Ovary (tissue), 9 donors: Measurements from ENCODE around the gene PDE4D. TPM values are rescaled to one million over a fixed set of nuclear protein-coding genes. Genes with fewer than 3 reads are reported as not detected.

Experiments
- DNase-seq, 5 donors: peaks; one replicate each; pipeline ENCODE4 v3.0.0-alpha.2; 2019 to 2020
- H3K27ac ChIP-seq, 2 donors: fragments of 200-600 bp; one replicate each; pipeline versions ENCODE4 v1.5.1 to v1.8.0; 2019 to 2022
- H3K27me3 ChIP-seq: fragments of 200-600 bp; one replicate; pipeline ENCODE4 v1.8.0; 2022
- H3K36me3 ChIP-seq: fragments of 200-600 bp; sonication (generic); one replicate; pipeline ENCODE4 v1.5.1; 2019
- H3K4me1 ChIP-seq: one replicate; pipeline ENCODE4 v1.8.1; 2013; ENCODE audit warnings: mild to moderate bottlenecking, moderate library complexity; ENCODE audit not compliant: insufficient read depth
- H3K4me3 ChIP-seq: fragments of 200-600 bp; sonication (generic); one replicate; pipeline ENCODE4 v1.5.1; 2017
- H3K9me3 ChIP-seq, 2 donors: fragments of 200-600 bp in 1 of 2; sonication (generic) in 1 of 2; one replicate each; pipeline versions ENCODE4 v1.5.1 to v1.8.1; 2013 to 2019; ENCODE audit warnings: mild to moderate bottlenecking in 1 of 2, moderate library complexity in 1 of 2
- EP300 ChIP-seq: sonication (generic); formaldehyde crosslinking; IDR thresholded peaks from one replicate; pipeline ENCODE4 v1.6.1; 2017; ENCODE audit warnings: antibody characterized with exemption
- POLR2A ChIP-seq: fragments of 450-650 bp; IDR thresholded peaks from one replicate; pipeline ENCODE4 v1.6.1; 2017; ENCODE audit warnings: antibody characterized with exemption, mild to moderate bottlenecking, moderate library complexity
- WGBS, 3 donors: extraction: QIAGEN DNeasy Blood & Tissue Kit in 1 of 3; methylation state at CpG; one replicate each; pipeline versions ENCODE4 v1.1.5 to v1.1.7; 2013 to 2017; 5-methylcytosine and 5-hydroxymethylcytosine counted together
- intact Hi-C, 4 donors: fragments of 100-400 bp; cut with DNase I; formaldehyde crosslinking; loops; one replicate each; pipeline versions ENCODE4 v1.11.0 to v1.15.1; 2022 to 2023
- polyA plus RNA-seq, 2 donors: library from polyadenylated mRNA; stranded (reverse); fragments of 200-250 nt in 1 of 2; fragments of 350-450 nt in 1 of 2; fragmentation: Illumina TruSeq in 1 of 2; extraction: RNeasy Lipid Tissue Mini Kit (QIAGEN cat#74804) in 1 of 2; gene quantifications; one replicate each; pipeline ENCODE4 v1.2.3, GENCODE V29; 2013 to 2014
- total RNA-seq, 7 donors: library from RNA; depleted of rRNA in 2 of 7; stranded (reverse); fragments of >200 nt in 2 of 7; fragmentation: NEBNext Ultra II Directional in 3 of 7; extraction: Animal tissue kit (Norgen Biotek cat#: 25700) in 3 of 7; gene quantifications; one replicate each; pipeline versions ENCODE4 v1.1.0 to v1.2.4, GENCODE V29; 2016 to 2023
- TF ChIP-seq, protein P1 (sequence below), 3 donors: fragments of 450-650 bp in 2 of 3; fragments of 200-600 bp in 1 of 3; IDR thresholded peaks; one replicate each; pipeline versions ENCODE4 v1.5.1 to v1.8.0; 2016 to 2022; ENCODE audit warnings: antibody characterized with exemption in 3 of 3, mild to moderate bottlenecking in 1 of 3
- donor health status: DM: no; HTN: no; CAD: no; lungs with moderate emphysema.
- donor health status: DM: no; HTN: no; CAD: no.
- donor health status: Bipolar disorder and iron deficiency.
- donor health status: DM: yes; HTN: yes; CAD: no.
- donor health status: DM: no; HTN: no; CAD: no.
- donor health status: DM: yes; HTN: yes; CAD: no.

The PDE4D gene
- total and polyA plus RNA-seq, 9 donors, result 1.3 to 67.6 (median 8.4) TPM

DNA sequence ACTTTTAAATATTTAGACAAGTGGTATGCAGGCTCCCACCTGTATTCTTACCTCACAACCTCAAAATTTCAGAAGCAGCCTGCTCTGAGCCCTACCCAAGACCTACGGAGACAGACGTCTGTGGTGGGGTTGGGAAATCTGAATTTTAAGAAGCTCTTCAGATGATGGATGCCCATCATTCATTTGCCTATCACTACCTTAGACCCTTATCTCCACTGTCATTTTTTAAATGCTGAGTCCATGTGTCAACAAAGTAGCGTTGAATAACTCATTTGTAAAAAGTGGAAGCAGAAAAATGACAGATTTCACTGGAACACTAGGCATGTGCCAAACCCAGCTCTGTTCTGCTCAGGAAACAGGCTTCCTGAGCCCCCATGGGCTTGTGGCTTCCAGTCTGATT is 85.7 kb downstream of the PDE4D start:
- Histone ChIP-seq H3K27me3 (no peaks in the 10 kb centered on the region), H3K9me3 (no peaks in the 10 kb centered on the region), H3K27ac (no peak overlapping the region), H3K4me3 (no peak overlapping the region), H3K4me1 (no peaks in the 10 kb centered on the region), H3K36me3 (no peaks in the 10 kb centered on the region)
- 87 to 93% (median 90%) methylated on average over 3 of the region's 3 CpGs for WGBS, 3 donors
- intact Hi-C loops, result no loop called here
- TF ChIP-seq, protein P1, sequence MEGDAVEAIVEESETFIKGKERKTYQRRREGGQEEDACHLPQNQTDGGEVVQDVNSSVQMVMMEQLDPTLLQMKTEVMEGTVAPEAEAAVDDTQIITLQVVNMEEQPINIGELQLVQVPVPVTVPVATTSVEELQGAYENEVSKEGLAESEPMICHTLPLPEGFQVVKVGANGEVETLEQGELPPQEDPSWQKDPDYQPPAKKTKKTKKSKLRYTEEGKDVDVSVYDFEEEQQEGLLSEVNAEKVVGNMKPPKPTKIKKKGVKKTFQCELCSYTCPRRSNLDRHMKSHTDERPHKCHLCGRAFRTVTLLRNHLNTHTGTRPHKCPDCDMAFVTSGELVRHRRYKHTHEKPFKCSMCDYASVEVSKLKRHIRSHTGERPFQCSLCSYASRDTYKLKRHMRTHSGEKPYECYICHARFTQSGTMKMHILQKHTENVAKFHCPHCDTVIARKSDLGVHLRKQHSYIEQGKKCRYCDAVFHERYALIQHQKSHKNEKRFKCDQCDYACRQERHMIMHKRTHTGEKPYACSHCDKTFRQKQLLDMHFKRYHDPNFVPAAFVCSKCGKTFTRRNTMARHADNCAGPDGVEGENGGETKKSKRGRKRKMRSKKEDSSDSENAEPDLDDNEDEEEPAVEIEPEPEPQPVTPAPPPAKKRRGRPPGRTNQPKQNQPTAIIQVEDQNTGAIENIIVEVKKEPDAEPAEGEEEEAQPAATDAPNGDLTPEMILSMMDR (IDR thresholded peaks at IDR 0.05), result no peak
- TF ChIP-seq POLR2A (no peak), EP300 (no peak)
- no peak for DNase-seq

GRCh38 chr5:59800347-59800893 is 93.1 kb downstream of the PDE4D start:
- WGBS, 3 donors, result 79 to 90% (median 87%) methylated on average over 1 of the region's 1 CpG
- DNase-seq, result no peak
- no peaks in the 10 kb centered on the region for H3K4me1 ChIP-seq
- intact Hi-C loops, result no loop called here
- no peaks in the 10 kb centered on the region for H3K9me3 ChIP-seq
- H3K4me3 ChIP-seq, result no peak overlapping the region
- TF ChIP-seq POLR2A, result no peak
- TF ChIP-seq EP300, result no peak
- TF ChIP-seq, protein P1 (IDR thresholded peaks at IDR 0.05), result no peak
- H3K27me3 ChIP-seq, result no peaks in the 10 kb centered on the region
- H3K27ac ChIP-seq, result no peak overlapping the region
- no peaks in the 10 kb centered on the region for H3K36me3 ChIP-seq

DNA sequence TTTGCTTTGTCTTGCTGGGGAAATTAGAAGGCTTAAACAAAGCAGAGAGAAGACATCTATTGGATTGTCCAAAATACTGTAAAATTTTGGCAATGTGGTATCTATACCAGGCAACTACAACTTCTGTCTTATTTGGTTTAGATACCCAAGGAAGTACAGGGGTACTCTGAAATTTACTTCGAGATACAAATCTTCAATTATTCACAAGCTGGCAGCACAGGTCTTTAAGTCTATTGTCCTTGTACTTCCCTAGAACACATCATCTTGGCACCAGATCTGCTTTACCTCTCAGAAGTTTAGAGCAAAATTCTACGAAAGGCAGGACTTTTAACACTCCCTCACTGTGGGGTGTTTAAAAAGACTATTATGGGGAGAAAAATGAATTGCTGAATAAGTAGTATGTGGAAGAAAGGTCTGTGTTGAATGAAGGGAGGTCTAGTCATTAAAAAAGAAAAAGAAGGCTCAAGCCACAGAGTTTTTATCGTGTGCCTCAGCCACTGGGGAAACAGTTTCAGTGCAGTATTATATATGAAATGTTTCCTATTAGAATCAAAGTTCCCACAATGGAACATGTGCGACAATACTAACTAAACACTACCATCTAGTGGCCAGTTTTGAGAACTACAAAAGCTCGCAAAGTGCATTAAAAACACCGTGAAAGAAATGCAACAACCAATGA is 93.7 kb downstream of the PDE4D start:
- WGBS, 3 donors, result 24 to 27% (median 24%) methylated on average over 6 of the region's 6 CpGs
- Histone ChIP-seq H3K9me3 (no peaks in the 10 kb centered on the region), H3K4me1 (no peaks in the 10 kb centered on the region), H3K27me3 (no peaks in the 10 kb centered on the region), H3K4me3 (no peak overlapping the region), H3K27ac (no peak overlapping the region), H3K36me3 (no peaks in the 10 kb centered on the region)
- no peak for DNase-seq
- TF ChIP-seq POLR2A (no peak), EP300 (no peak)
- TF ChIP-seq, protein P1 (IDR thresholded peaks at IDR 0.05), result peak; percentile 39 to 52 (median 39)
- intact Hi-C loops, result loop anchor here in 1 of 4 donors (5.0 kb wide), 1 partner anchor 608 kb away; no protein-coding TSS in a partner anchor

DNA sequence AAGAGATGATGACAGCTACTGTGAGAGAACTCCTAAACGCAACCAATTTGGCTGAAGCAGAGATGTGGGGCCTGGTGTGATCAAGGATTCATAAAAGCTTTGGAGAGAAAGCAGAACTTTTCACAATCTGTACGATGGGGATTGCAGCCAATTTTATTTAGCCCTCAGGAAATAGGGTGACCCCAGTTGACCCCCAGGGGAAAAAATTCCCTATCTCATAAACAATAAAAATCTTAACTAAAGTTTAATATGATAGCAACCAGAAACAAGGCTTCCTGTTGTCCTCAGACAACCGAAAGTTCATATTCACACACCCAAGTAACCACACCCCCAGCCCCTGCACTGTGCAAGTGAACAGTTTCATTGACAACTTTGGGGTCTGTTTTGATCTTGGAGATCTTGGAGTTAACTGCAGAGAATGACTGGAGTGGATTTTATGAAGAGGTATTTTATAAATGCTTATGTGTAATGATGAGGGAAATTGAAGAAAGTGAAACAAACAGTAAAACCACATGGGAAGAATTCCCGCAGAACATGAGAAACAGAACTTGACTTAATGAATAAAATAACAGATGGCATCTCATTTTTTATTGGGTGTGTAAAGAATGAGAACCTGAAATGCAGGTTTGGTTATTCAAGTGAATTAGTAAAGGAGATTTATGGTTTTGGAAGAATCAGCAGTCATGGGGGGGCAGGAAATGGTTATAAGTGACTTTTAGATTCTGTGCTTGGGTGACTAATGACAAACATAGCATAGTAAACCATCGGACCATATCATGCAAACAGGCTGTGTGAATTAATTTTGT is 94.5 kb downstream of the PDE4D start:
- intact Hi-C loops, result loop anchor here in 1 of 4 donors (5.0 kb wide), 1 partner anchor 607 kb away; no protein-coding TSS in a partner anchor
- 49 to 59% (median 58%) methylated on average over 5 of the region's 5 CpGs for WGBS, 3 donors
- H3K27ac ChIP-seq, result no peak overlapping the region
- H3K27me3 ChIP-seq, result no peaks in the 10 kb centered on the region
- no peak for DNase-seq
- no peaks in the 10 kb centered on the region for H3K4me1 ChIP-seq
- H3K36me3 ChIP-seq, result no peaks in the 10 kb centered on the region
- H3K9me3 ChIP-seq, result no peaks in the 10 kb centered on the region
- TF ChIP-seq POLR2A (no peak), EP300 (no peak)
- TF ChIP-seq, protein P1 (IDR thresholded peaks at IDR 0.05), result no peak
- H3K4me3 ChIP-seq, result no peak overlapping the region
